Thyroid gland (tissue), 4 donors: ENCODE results near the gene MOV10. TPM values are rescaled to one million over a fixed set of nuclear protein-coding genes. Genes with fewer than 3 reads are reported as not detected.
"Not testable (repeated sequence)": the region's sequence is repeated elsewhere in the genome, so short reads cannot be mapped to it uniquely, and the experiment has no call there.

Experiments
- DNase-seq, 2 donors: peaks; one replicate each; pipeline ENCODE4 v3.0.0-alpha.2; 2019
- H3K27ac ChIP-seq, 3 donors: fragments of 200-600 bp; sonication (generic); 1 replicate in 2 of 3; 2 replicates in 1 of 3; pipeline ENCODE4 v1.5.1; 2016 to 2019; ENCODE audit warnings: mild to moderate bottlenecking in 1 of 3, moderate library complexity in 1 of 3
- H3K27me3 ChIP-seq: fragments of 200-600 bp; sonication (generic); one replicate; pipeline ENCODE4 v1.5.1; 2019
- H3K36me3 ChIP-seq, 2 donors: fragments of 200-600 bp; sonication (generic); one replicate each; pipeline ENCODE4 v1.5.1; 2016 to 2019
- H3K4me1 ChIP-seq, 2 donors: fragments of 200-600 bp; sonication (generic); one replicate each; pipeline ENCODE4 v1.5.1; 2017 to 2019
- H3K4me3 ChIP-seq, 3 donors: fragments of 200-600 bp; sonication (generic); replicated peaks in 1 of 3; 1 replicate in 2 of 3; 2 replicates in 1 of 3; pipeline ENCODE4 v1.5.1; 2016; ENCODE audit warnings: mild to moderate bottlenecking in 1 of 3
- H3K9me3 ChIP-seq: fragments of 200-600 bp; sonication (generic); one replicate; pipeline ENCODE4 v1.5.1; 2017
- POLR2A ChIP-seq, 2 donors: fragments of 450-650 bp; IDR thresholded peaks; one replicate each; pipeline ENCODE4 v1.6.1; 2017; ENCODE audit warnings: antibody characterized with exemption in 2 of 2, mild to moderate bottlenecking in 2 of 2, moderate library complexity in 1 of 2
- WGBS, 2 donors: methylation state at CpG; one replicate each; pipeline ENCODE4 v1.1.5; 2017; 5-methylcytosine and 5-hydroxymethylcytosine counted together
- intact Hi-C: fragments of 100-400 bp; cut with DNase I; formaldehyde crosslinking; loops from one replicate; pipeline ENCODE4 v1.15.1; 2023
- total RNA-seq, 4 donors: library from RNA; depleted of rRNA; stranded (reverse); fragments of >200 nt; gene quantifications; one replicate each; pipeline ENCODE4 v1.2.3, GENCODE V29; 2016
- TF ChIP-seq, protein P1 (sequence below), 6 experiments: fragments of 200-600 bp in 3 of 6; fragments of 450-650 bp in 3 of 6; sonication (generic) in 3 of 6; IDR thresholded peaks; one replicate each; pipeline ENCODE4 v1.5.1; 2016 to 2019; ENCODE audit warnings: antibody characterized with exemption in 6 of 6, mild to moderate bottlenecking in 2 of 6, inconsistent platforms in 1 of 6, moderate library complexity in 1 of 6

Gene MOV10
- total RNA-seq, 4 donors from 2014 or later = 20.2 to 27.7 (median 27.5) TPM

DNA sequence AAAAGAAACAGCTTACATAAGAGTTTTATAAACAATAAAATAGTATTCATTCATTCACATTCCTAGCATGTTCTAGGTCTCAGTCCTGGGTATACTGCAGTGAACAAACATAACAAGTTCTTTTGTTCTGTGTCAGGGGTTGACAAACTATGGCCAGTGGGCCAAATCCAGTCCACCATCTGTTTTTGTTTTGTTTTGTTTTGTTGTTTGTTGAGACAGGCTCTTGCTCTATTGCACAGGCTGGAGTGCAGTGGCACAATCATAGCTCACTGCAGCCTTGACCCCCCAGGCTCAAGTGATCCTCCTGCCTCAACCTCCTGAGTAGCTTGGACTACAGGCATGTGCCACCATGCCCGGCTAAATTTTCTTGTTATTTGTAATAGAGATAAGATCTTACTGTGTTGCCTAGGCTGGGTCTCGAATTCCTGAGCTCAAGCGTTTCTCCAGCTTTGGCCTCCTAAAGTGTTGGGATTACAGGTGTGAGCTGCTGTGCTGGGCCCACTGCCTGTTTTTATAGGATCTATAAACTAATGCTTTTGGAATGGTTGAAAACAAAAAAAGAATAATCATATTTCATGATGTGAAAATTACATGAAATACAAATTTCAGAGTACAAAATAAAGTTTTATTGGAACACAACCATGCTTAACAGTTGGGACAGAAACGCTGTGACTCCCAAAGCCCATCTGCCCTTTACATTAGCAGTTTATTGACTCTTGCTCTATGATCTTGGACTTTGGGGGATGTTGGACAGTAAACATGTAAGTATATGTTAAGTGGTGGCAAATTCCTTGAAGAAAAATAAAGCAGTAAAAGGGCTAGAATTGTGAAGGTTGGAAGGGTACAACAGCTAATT is 37.0 kb upstream of the MOV10 start:
- TF ChIP-seq POLR2A (IDR thresholded peaks at IDR 0.05) = no peak
- TF ChIP-seq, protein P1, sequence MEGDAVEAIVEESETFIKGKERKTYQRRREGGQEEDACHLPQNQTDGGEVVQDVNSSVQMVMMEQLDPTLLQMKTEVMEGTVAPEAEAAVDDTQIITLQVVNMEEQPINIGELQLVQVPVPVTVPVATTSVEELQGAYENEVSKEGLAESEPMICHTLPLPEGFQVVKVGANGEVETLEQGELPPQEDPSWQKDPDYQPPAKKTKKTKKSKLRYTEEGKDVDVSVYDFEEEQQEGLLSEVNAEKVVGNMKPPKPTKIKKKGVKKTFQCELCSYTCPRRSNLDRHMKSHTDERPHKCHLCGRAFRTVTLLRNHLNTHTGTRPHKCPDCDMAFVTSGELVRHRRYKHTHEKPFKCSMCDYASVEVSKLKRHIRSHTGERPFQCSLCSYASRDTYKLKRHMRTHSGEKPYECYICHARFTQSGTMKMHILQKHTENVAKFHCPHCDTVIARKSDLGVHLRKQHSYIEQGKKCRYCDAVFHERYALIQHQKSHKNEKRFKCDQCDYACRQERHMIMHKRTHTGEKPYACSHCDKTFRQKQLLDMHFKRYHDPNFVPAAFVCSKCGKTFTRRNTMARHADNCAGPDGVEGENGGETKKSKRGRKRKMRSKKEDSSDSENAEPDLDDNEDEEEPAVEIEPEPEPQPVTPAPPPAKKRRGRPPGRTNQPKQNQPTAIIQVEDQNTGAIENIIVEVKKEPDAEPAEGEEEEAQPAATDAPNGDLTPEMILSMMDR (IDR thresholded peaks at IDR 0.05) = no peak
- Histone ChIP-seq H3K4me1 (peaks cover 21 to 31% of the 10 kb centered on the region in 2 donors), H3K9me3 (no peaks in the 10 kb centered on the region), H3K27ac (peak overlapping the region in 2 of 3 donors; percentile 17 to 78), H3K4me3 (no peak overlapping the region), H3K36me3 (no peaks in the 10 kb centered on the region), H3K27me3 (no peaks in the 10 kb centered on the region)
- intact Hi-C loops = no loop called here
- WGBS, 2 donors = 74% methylated on average over 4 of the region's 4 CpGs
- DNase-seq = no peak

DNA sequence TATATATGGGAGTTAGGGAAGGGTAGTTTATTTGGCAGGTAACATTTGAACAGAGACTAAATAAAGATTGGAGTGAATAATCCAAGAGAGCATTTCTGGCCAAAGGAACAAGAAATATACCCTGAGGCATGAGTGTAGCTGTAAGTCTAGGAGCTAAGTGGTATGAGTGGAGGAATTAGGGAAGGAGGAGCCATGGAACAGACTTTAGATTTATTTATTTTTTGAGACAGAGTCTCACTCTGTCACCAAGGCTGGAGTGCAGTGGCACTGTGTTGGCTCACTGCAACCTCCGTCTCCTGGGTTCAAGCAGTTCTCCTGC is 36.4 kb upstream of the MOV10 start:
- no peak for TF ChIP-seq POLR2A (IDR thresholded peaks at IDR 0.05)
- TF ChIP-seq, protein P1 (IDR thresholded peaks at IDR 0.05) = no peak
- peaks cover 21 to 29% of the 10 kb centered on the region in 2 donors for H3K4me1 ChIP-seq
- H3K36me3 ChIP-seq = no peaks in the 10 kb centered on the region
- peak overlapping the region in 1 of 3 donors; percentile 78 for H3K27ac ChIP-seq
- no peaks in the 10 kb centered on the region for H3K9me3 ChIP-seq
- whole genome bisulfite sequencing, 2 donors = 100% methylated on average over 1 of the region's 1 CpG
- intact Hi-C loops = no loop called here
- H3K4me3 ChIP-seq = no peak overlapping the region
- no peaks in the 10 kb centered on the region for H3K27me3 ChIP-seq
- DNase-seq = no peak

DNA sequence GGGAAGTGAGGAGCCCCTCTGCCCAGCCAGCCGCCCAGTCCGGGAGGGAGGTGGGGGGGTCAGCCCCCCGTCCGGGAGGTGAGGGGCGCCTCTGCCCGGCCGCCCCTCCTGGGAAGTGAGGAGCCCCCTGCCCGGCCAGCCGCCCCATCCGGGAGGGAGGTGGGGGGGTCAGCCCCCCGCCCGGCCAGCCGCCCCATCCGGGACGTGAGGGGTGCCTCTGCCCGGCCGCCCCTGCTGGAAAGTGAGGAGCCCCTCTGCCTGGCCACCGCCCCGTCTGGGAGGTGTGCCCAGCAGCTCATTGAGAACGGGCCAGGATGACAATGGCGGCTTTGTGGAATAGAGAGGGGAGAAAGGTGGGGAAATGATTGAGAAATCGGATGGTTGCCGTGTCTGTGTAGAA is 34.0 kb upstream of the MOV10 start:
- H3K27me3 ChIP-seq, H3K27ac ChIP-seq, H3K9me3 ChIP-seq, intact Hi-C loops, H3K4me3 ChIP-seq, DNase-seq, H3K36me3 ChIP-seq: not testable (repeated sequence)
- peaks cover 15 to 21% of the 10 kb centered on the region in 2 donors for H3K4me1 ChIP-seq
- 81% methylated on average over 8 to 11 of the region's 23 CpGs for WGBS, 2 donors

DNA sequence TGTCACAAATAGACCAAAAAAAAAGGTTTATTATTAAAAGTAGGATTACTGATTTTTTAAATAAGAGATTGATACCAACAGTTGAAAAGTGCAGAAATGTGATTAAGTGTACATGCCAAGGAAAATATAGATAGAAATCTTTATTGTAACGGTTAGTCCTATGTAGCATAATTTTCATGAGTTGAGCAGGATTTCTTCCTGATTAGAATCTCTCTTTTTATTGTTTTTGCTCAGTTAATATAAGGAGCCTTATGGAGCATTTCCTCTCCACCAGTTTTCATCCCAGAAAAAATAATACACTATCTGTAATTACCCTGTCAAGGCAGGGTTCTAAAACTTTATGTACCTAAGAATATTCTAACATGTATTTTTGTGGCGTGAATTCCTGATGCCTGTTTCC is 31.4 kb upstream of the MOV10 start:
- Histone ChIP-seq H3K4me1 (peaks cover 0 to 6% of the 10 kb centered on the region in 2 donors), H3K9me3 (no peaks in the 10 kb centered on the region), H3K36me3 (no peaks in the 10 kb centered on the region), H3K27me3 (no peaks in the 10 kb centered on the region), H3K27ac (no peak overlapping the region), H3K4me3 (no peak overlapping the region)
- TF ChIP-seq POLR2A (IDR thresholded peaks at IDR 0.05) = no peak
- TF ChIP-seq, protein P1 (IDR thresholded peaks at IDR 0.05) = no peak
- intact Hi-C loops = no loop called here
- no peak for DNase-seq
- 83 to 88% methylated on average over 2 of the region's 2 CpGs for whole genome bisulfite sequencing, 2 donors

DNA sequence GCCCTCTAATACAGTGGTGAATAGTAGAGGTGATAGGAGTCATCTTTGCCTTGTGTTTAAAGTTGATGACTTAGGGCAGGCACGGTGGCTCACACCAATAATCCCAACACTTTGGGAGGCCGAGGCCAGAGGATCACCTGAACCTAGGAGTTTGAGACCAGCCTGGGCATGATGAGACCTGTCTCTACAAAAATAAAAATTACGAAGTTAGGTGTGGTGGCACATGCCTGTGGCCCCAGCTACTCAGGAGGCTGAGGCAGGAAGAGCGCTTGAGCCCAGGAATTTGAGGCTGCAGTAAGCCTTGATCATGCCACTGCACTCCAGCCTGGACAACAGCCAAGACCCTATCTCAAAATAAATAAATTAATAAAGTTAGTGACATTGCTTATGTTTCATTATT is 28.2 kb upstream of the MOV10 start:
- Histone ChIP-seq H3K27me3 (no peaks in the 10 kb centered on the region), H3K9me3 (no peaks in the 10 kb centered on the region), H3K4me3 (no peak overlapping the region), H3K27ac (no peak overlapping the region), H3K36me3 (peaks cover 4 to 9% of the 10 kb centered on the region in 2 donors), H3K4me1 (peaks cover 0 to 6% of the 10 kb centered on the region in 2 donors)
- TF ChIP-seq, protein P1 (IDR thresholded peaks at IDR 0.05) = no peak
- TF ChIP-seq POLR2A (IDR thresholded peaks at IDR 0.05) = no peak
- no peak for DNase-seq
- WGBS, 2 donors = 89 to 97% methylated on average over 4 of the region's 4 CpGs
- intact Hi-C loops = no loop called here
